ENCODE results near the gene FBXO21.

DNA sequence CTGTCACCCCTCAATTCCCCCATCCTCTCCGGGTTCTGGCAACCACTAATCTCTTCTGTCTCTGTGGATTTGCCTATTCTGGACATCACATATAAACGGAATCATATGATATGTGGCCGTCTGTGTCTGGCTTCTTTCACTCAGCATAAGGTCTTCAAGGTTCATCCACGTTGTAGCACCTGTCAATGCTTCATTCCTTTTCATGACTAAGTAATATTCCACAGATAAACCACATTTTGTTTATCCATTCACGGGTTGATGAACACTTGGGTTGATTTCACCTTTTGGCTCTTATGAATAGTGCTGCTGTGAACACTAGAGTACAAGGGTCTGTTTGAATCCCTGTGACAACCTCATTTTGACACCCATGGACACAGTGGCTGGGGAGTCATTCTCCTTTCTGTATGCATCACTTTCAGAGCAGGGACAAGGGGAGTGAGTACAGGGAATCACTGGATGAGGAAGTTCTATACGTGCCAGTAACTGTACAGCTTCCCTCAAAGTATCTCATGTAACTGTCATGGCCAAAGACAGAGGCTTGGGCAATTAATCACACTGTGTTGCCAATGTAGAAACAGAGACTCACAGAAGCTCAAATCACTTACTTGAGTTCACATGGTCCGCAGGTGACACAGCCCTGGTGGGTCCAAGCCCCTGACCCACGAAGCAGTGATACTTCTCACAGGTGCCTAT lies 80.2 kb downstream of the FBXO21 start:
- TF ChIP-seq, protein P1, sequence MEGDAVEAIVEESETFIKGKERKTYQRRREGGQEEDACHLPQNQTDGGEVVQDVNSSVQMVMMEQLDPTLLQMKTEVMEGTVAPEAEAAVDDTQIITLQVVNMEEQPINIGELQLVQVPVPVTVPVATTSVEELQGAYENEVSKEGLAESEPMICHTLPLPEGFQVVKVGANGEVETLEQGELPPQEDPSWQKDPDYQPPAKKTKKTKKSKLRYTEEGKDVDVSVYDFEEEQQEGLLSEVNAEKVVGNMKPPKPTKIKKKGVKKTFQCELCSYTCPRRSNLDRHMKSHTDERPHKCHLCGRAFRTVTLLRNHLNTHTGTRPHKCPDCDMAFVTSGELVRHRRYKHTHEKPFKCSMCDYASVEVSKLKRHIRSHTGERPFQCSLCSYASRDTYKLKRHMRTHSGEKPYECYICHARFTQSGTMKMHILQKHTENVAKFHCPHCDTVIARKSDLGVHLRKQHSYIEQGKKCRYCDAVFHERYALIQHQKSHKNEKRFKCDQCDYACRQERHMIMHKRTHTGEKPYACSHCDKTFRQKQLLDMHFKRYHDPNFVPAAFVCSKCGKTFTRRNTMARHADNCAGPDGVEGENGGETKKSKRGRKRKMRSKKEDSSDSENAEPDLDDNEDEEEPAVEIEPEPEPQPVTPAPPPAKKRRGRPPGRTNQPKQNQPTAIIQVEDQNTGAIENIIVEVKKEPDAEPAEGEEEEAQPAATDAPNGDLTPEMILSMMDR (IDR thresholded peaks at IDR 0.05; ENCODE audit: insufficient read depth, low read depth, low read length) = no peak
- TF ChIP-seq EZH2 (IDR thresholded peaks at IDR 0.05; ENCODE audit: insufficient read depth, low read length) = no peak

Data from astrocyte (in vitro differentiated cells and primary cell).